Activated CD4-positive, CD25-positive, alpha-beta regulatory T cell (primary cell): ENCODE results near the gene RANBP17.
"Not testable (repeated sequence)": the region's sequence is repeated elsewhere in the genome, so short reads cannot be mapped to it uniquely, and the experiment has no call there.

Source experiments
- DNase-seq, 4 experiments: peaks; one replicate each; lab custom pipeline; 2025; lab: John Stamatoyannopoulos, UW

Gene RANBP17

GRCh38 chr5:171250738-171251137 is 388.9 kb downstream of the RANBP17 start:
- DNase-seq = no peak

- no peak for DNase-seq
These were observed 389.7 kb downstream of the RANBP17 start for GRCh38 chr5:171251519-171251918.

- DNase-seq = no peak
These were observed 390.9 kb downstream of the RANBP17 start for GRCh38 chr5:171252674-171253073.

GRCh38 chr5:171258737-171259415 is 397.1 kb downstream of the RANBP17 start:
- no peak for DNase-seq

GRCh38 chr5:171261361-171261760 is 399.5 kb downstream of the RANBP17 start:
- no peak for DNase-seq

GRCh38 chr5:171261904-171262303 is 400.1 kb downstream of the RANBP17 start:
- no peak for DNase-seq

- no peak for DNase-seq
These were observed 401.4 kb downstream of the RANBP17 start for GRCh38 chr5:171263181-171263580.

GRCh38 chr5:171264843-171265242 is 403.0 kb downstream of the RANBP17 start:
- DNase-seq = no peak

- DNase-seq = no peak
These were observed 407.1 kb downstream of the RANBP17 start for GRCh38 chr5:171268700-171269620.

- DNase-seq = no peak
These were observed 407.9 kb downstream of the RANBP17 start for GRCh38 chr5:171269717-171270116.

- no peak for DNase-seq
These were observed 408.3 kb downstream of the RANBP17 start for GRCh38 chr5:171270136-171270535.

- no peak for DNase-seq
These were observed 410.0 kb downstream of the RANBP17 start for GRCh38 chr5:171271798-171272197.

GRCh38 chr5:171272996-171273970 is 411.5 kb downstream of the RANBP17 start:
- DNase-seq = no peak

- no peak for DNase-seq
These were observed 414.2 kb downstream of the RANBP17 start for GRCh38 chr5:171275841-171276544.

GRCh38 chr5:171283753-171284152 is 421.9 kb downstream of the RANBP17 start:
- no peak for DNase-seq

- DNase-seq = no peak
These were observed 423.6 kb downstream of the RANBP17 start for GRCh38 chr5:171285465-171285864.

- no peak for DNase-seq
These were observed 426.2 kb downstream of the RANBP17 start for GRCh38 chr5:171288066-171288465.

- no peak for DNase-seq
These were observed 429.6 kb downstream of the RANBP17 start for GRCh38 chr5:171291371-171291770.

- DNase-seq = no peak
These were observed 433.5 kb downstream of the RANBP17 start for GRCh38 chr5:171295299-171295698.

GRCh38 chr5:171295801-171296200 is 434.0 kb downstream of the RANBP17 start:
- DNase-seq = no peak

- DNase-seq = not testable (repeated sequence)
These were observed 436.1 kb downstream of the RANBP17 start for GRCh38 chr5:171297941-171298340.
